Endothelial cell (in vitro differentiated cells): ENCODE measurements around the gene RFT1. TPM values are rescaled to one million over a fixed set of nuclear protein-coding genes. Genes with fewer than 3 reads are reported as not detected.

Source experiments
- DNase-seq: peaks from one replicate; pipeline ENCODE4 v3.0.0; 2021; ENCODE audit warnings: low spot score
- H3K27ac Mint-ChIP-seq: one replicate; pipeline ENCODE4 v1.8.0; 2021; ENCODE audit warnings: mixed read lengths, inconsistent platforms; ENCODE audit not compliant: unreplicated experiment
- H3K27me3 Mint-ChIP-seq: one replicate; pipeline ENCODE4 v1.8.0; 2021; ENCODE audit warnings: mild to moderate bottlenecking, moderate library complexity, mixed read lengths, inconsistent platforms; ENCODE audit not compliant: unreplicated experiment
- H3K36me3 Mint-ChIP-seq: one replicate; pipeline ENCODE4 v1.8.0; 2021; ENCODE audit warnings: mild to moderate bottlenecking, low read depth, mixed read lengths, inconsistent platforms; ENCODE audit not compliant: unreplicated experiment
- H3K4me1 Mint-ChIP-seq: one replicate; pipeline ENCODE4 v1.8.0; 2021; ENCODE audit warnings: mild to moderate bottlenecking, mixed read lengths, inconsistent platforms; ENCODE audit not compliant: unreplicated experiment
- H3K4me3 Mint-ChIP-seq: one replicate; pipeline ENCODE4 v1.8.0; 2021; ENCODE audit warnings: mild to moderate bottlenecking, mixed read lengths, inconsistent platforms; ENCODE audit not compliant: unreplicated experiment
- H3K9me3 Mint-ChIP-seq: one replicate; pipeline ENCODE4 v1.8.0; 2021; ENCODE audit warnings: mixed read lengths, inconsistent platforms; ENCODE audit not compliant: unreplicated experiment
- CTCF ChIP-seq: fragments of 200-600 bp; sonication (generic); IDR thresholded peaks from one replicate; pipeline ENCODE4 v1.5.0; 2021; ENCODE audit warnings: antibody characterized with exemption; ENCODE audit not compliant: unreplicated experiment
- total RNA-seq: library from RNA; stranded (reverse); fragmentation: NEBNext Ultra II Directional; extraction: Animal tissue kit (Norgen Biotek cat#: 25700); gene quantifications from one replicate; pipeline ENCODE4 v1.2.1, GENCODE V29; 2021; ENCODE audit not compliant: unreplicated experiment

The RFT1 gene
- total RNA-seq, 1 donor from 2014 or later = 21.1 TPM

- H3K4me1 Mint-ChIP-seq = peaks cover 10% of the 10 kb centered on the region
- no peak overlapping the region for H3K27ac Mint-ChIP-seq
- no peak for TF ChIP-seq CTCF
- no peaks in the 10 kb centered on the region for H3K27me3 Mint-ChIP-seq
- DNase-seq = no peak
- H3K36me3 Mint-ChIP-seq = no peaks in the 10 kb centered on the region
- no peak overlapping the region for H3K4me3 Mint-ChIP-seq
- H3K9me3 Mint-ChIP-seq = no peaks in the 10 kb centered on the region
Measured at GRCh38 chr3:53074761-53075742, 55.2 kb downstream of the RFT1 start.

- H3K27me3 Mint-ChIP-seq = no peaks in the 10 kb centered on the region
- H3K9me3 Mint-ChIP-seq = no peaks in the 10 kb centered on the region
- H3K36me3 Mint-ChIP-seq = no peaks in the 10 kb centered on the region
- DNase-seq = no peak
- H3K27ac Mint-ChIP-seq = no peak overlapping the region
- no peak for TF ChIP-seq CTCF
- peaks cover 10% of the 10 kb centered on the region for H3K4me1 Mint-ChIP-seq
- no peak overlapping the region for H3K4me3 Mint-ChIP-seq
Measured at GRCh38 chr3:53074366-53074696, 55.9 kb downstream of the RFT1 start.

- Mint-ChIP-seq H3K9me3 (no peaks in the 10 kb centered on the region), H3K27ac (no peak overlapping the region), H3K36me3 (no peaks in the 10 kb centered on the region), H3K4me3 (no peak overlapping the region), H3K4me1 (peaks cover 10% of the 10 kb centered on the region), H3K27me3 (no peaks in the 10 kb centered on the region)
- no peak for DNase-seq
- TF ChIP-seq CTCF = no peak
Measured at GRCh38 chr3:53073553-53074365, 56.5 kb downstream of the RFT1 start.

GRCh38 chr3:53072653-53073552 is 57.3 kb downstream of the RFT1 start:
- Mint-ChIP-seq H3K27ac (no peak overlapping the region), H3K9me3 (no peaks in the 10 kb centered on the region), H3K4me3 (peak overlapping the region; percentile 65), H3K27me3 (no peaks in the 10 kb centered on the region), H3K36me3 (no peaks in the 10 kb centered on the region), H3K4me1 (peaks cover 10% of the 10 kb centered on the region)
- TF ChIP-seq CTCF = peak; percentile 79
- DNase-seq = peak; percentile 90
